HG02642 (cell line): ENCODE data around the gene OTUB1.

Experiments used
- ATAC-seq: cut with Tn5 transposase; IDR thresholded peaks from one replicate; pipeline ENCODE4 v1.9.1; 2021; ENCODE audit warnings: mild to moderate bottlenecking; ENCODE audit not compliant: unreplicated experiment, poor library complexity

Gene OTUB1

GRCh38 chr11:64003807-64004589 is 17.8 kb downstream of the OTUB1 start:
- ATAC-seq: no peak

- no peak for ATAC-seq
Observed at GRCh38 chr11:64004590-64004984, 18.3 kb downstream of the OTUB1 start.

GRCh38 chr11:64005691-64006090 is 19.5 kb downstream of the OTUB1 start:
- no peak for ATAC-seq

- no peak for ATAC-seq
Observed at GRCh38 chr11:64006398-64006797, 20.2 kb downstream of the OTUB1 start.

GRCh38 chr11:64007160-64007628 is 21.0 kb downstream of the OTUB1 start:
- no peak for ATAC-seq

- no peak for ATAC-seq
Observed at GRCh38 chr11:64007629-64008282, 21.5 kb downstream of the OTUB1 start.

- ATAC-seq: no peak
Observed at GRCh38 chr11:64008283-64008913, 22.2 kb downstream of the OTUB1 start.

GRCh38 chr11:64008914-64009633 is 22.8 kb downstream of the OTUB1 start:
- no peak for ATAC-seq

- ATAC-seq: no peak
Observed at GRCh38 chr11:64009710-64010109, 23.5 kb downstream of the OTUB1 start.

- no peak for ATAC-seq
Observed at GRCh38 chr11:64010783-64011182, 24.5 kb downstream of the OTUB1 start.

- ATAC-seq: no peak
Observed at GRCh38 chr11:64011371-64011770, 25.1 kb downstream of the OTUB1 start.

GRCh38 chr11:64013141-64013896 is 27.1 kb downstream of the OTUB1 start:
- no peak for ATAC-seq

GRCh38 chr11:64014356-64014755 is 28.1 kb downstream of the OTUB1 start:
- ATAC-seq: no peak

GRCh38 chr11:64015510-64015909 is 29.3 kb downstream of the OTUB1 start:
- no peak for ATAC-seq

GRCh38 chr11:64015935-64016845 is 30.0 kb downstream of the OTUB1 start:
- ATAC-seq: no peak

- ATAC-seq: no peak
Observed at GRCh38 chr11:64017945-64018224, 31.6 kb downstream of the OTUB1 start.

GRCh38 chr11:64018310-64018709 is 32.1 kb downstream of the OTUB1 start:
- ATAC-seq: no peak

GRCh38 chr11:64019106-64020037 is 33.1 kb downstream of the OTUB1 start:
- no peak for ATAC-seq
